CD14-positive monocyte (primary cell): ENCODE measurements around the gene SNX18. TPM values are rescaled to one million over a fixed set of nuclear protein-coding genes. Genes with fewer than 3 reads are reported as not detected.

Experiments
- DNase-seq, 3 donors: peaks; one replicate each; pipeline ENCODE4 v3.0.0-alpha.2; 2011 to 2022
- H2AFZ ChIP-seq: 2 replicates; pipeline ENCODE4 v1.6.0; 2012; ENCODE audit warnings: mild to moderate bottlenecking, low read depth, low read length, inconsistent platforms; ENCODE audit not compliant: insufficient read depth, poor library complexity, severe bottlenecking
- H3K27ac ChIP-seq, 2 donors: 1 replicate in 1 of 2; 2 replicates in 1 of 2; pipeline ENCODE4 v1.5.1; 2012 to 2013; ENCODE audit warnings: low read length in 2 of 2, control low read depth in 1 of 2, inconsistent platforms in 1 of 2, low read depth in 1 of 2, mild to moderate bottlenecking in 1 of 2
- H3K27me3 ChIP-seq, 2 donors: one replicate each; pipeline versions ENCODE4 v1.6.0 to v1.6.1; 2011 to 2013; ENCODE audit warnings: low read length in 2 of 2; ENCODE audit not compliant: control insufficient read depth in 2 of 2, insufficient read depth in 2 of 2
- H3K36me3 ChIP-seq, 2 donors: replicated peaks in 1 of 2; 1 replicate in 1 of 2; 2 replicates in 1 of 2; pipeline versions ENCODE4 v1.5.1 to v1.6.1; 2012 to 2013; ENCODE audit warnings: low read length in 2 of 2, control low read depth in 1 of 2, inconsistent platforms in 1 of 2, mild to moderate bottlenecking in 1 of 2; ENCODE audit not compliant: insufficient read depth in 2 of 2, control insufficient read depth in 1 of 2
- H3K4me1 ChIP-seq, 2 donors: 1 replicate in 1 of 2; 2 replicates in 1 of 2; pipeline versions ENCODE4 v1.5.1 to v1.6.1; 2012 to 2013; ENCODE audit warnings: low read length in 2 of 2, control low read depth in 1 of 2, inconsistent platforms in 1 of 2, mild to moderate bottlenecking in 1 of 2, moderate library complexity in 1 of 2; ENCODE audit not compliant: insufficient read depth in 2 of 2, control insufficient read depth in 1 of 2
- H3K4me2 ChIP-seq: replicated peaks from 2 replicates; pipeline ENCODE3; 2012; ENCODE audit warnings: low read length, moderate library complexity, mild to moderate bottlenecking; ENCODE audit not compliant: poor library complexity, severe bottlenecking; ENCODE audit errors: extremely low read depth
- H3K4me3 ChIP-seq, 3 experiments: fragments of 200-600 bp in 1 of 3; sonication (generic) in 1 of 3; replicated peaks in 1 of 3; 1 replicate in 2 of 3; 2 replicates in 1 of 3; pipeline ENCODE4 v1.5.1; 2011 to 2013; ENCODE audit warnings: low read length in 3 of 3, mild to moderate bottlenecking in 3 of 3, control low read depth in 2 of 3, low read depth in 2 of 3, inconsistent platforms in 1 of 3, moderate library complexity in 1 of 3
- H3K79me2 ChIP-seq: 2 replicates; pipeline ENCODE4 v1.6.0; 2012; ENCODE audit warnings: mild to moderate bottlenecking, control low read depth, inconsistent platforms, low read length, moderate library complexity; ENCODE audit not compliant: insufficient read depth
- H3K9ac ChIP-seq: 2 replicates; pipeline ENCODE4 v1.6.0; 2017; ENCODE audit warnings: low read length, mild to moderate bottlenecking; ENCODE audit not compliant: insufficient read depth, poor library complexity, severe bottlenecking
- H3K9me3 ChIP-seq, 2 donors: replicated peaks in 1 of 2; 1 replicate in 1 of 2; 2 replicates in 1 of 2; pipeline versions ENCODE4 v1.5.1 to v1.6.1; 2012 to 2013; ENCODE audit warnings: low read length in 2 of 2, control low read depth in 1 of 2; ENCODE audit not compliant: control insufficient read depth in 1 of 2, insufficient read depth in 1 of 2
- H4K20me1 ChIP-seq: 2 replicates; pipeline ENCODE4 v1.6.0; 2012; ENCODE audit warnings: mild to moderate bottlenecking, low read length, control low read depth, moderate library complexity; ENCODE audit not compliant: insufficient read depth
- H3K27ac Mint-ChIP-seq, 7 donors: one replicate each; pipeline ENCODE4 v1.8.0; 2020; ENCODE audit warnings: mild to moderate bottlenecking in 7 of 7, mixed read lengths in 7 of 7, moderate library complexity in 6 of 7, inconsistent platforms in 2 of 7
- H3K27me3 Mint-ChIP-seq, 3 donors: one replicate each; pipeline ENCODE4 v1.8.0; 2021 to 2022; ENCODE audit warnings: low read depth in 3 of 3, mild to moderate bottlenecking in 3 of 3, mixed read lengths in 3 of 3, moderate library complexity in 3 of 3, inconsistent platforms in 1 of 3
- H3K36me3 Mint-ChIP-seq, 2 donors: one replicate each; pipeline ENCODE4 v1.8.0; 2020; ENCODE audit warnings: mixed read lengths in 2 of 2, inconsistent platforms in 1 of 2, mild to moderate bottlenecking in 1 of 2
- H3K4me1 Mint-ChIP-seq: one replicate; pipeline ENCODE4 v1.8.0; 2020; ENCODE audit warnings: mild to moderate bottlenecking, mixed read lengths
- H3K4me3 Mint-ChIP-seq, 2 donors: one replicate each; pipeline ENCODE4 v1.8.0; 2020; ENCODE audit warnings: mild to moderate bottlenecking in 2 of 2, mixed read lengths in 2 of 2, moderate library complexity in 1 of 2
- H3K9me3 Mint-ChIP-seq, 7 donors: one replicate each; pipeline ENCODE4 v1.8.0; 2020 to 2022; ENCODE audit warnings: mixed read lengths in 7 of 7, mild to moderate bottlenecking in 6 of 7, moderate library complexity in 6 of 7, inconsistent platforms in 2 of 7
- WGBS: methylation state at CpG from one replicate; pipeline ENCODE4 v1.1.5; 2013; ENCODE audit warnings: missing lambda C conversion rate; ENCODE audit not compliant: insufficient coverage; 5-methylcytosine and 5-hydroxymethylcytosine counted together
- intact Hi-C, 2 donors: fragments of 100-400 bp; cut with micrococcal nuclease; formaldehyde crosslinking; loops; one replicate each; pipeline versions ENCODE4 v1.15.0 to v1.15.1; 2023
- polyA plus RNA-seq, 3 donors: library from polyadenylated mRNA; depleted of rRNA in 1 of 3; unstranded in 2 of 3; stranded (reverse) in 1 of 3; fragments of 300-500 nt in 2 of 3; fragments of >200 nt in 1 of 3; fragmentation: Illumina TruSeq in 2 of 3; gene quantifications; 1 replicate in 2 of 3; 2 replicates in 1 of 3; pipeline ENCODE4 v1.2.3, GENCODE V29; 2012 to 2021
- TF ChIP-seq, protein P1 (sequence below): fragments of 200-600 bp; IDR thresholded peaks from one replicate; pipeline ENCODE4 v1.8.0; 2022; ENCODE audit warnings: antibody characterized with exemption, mild to moderate bottlenecking

The SNX18 gene
- polyA plus RNA-seq, 3 donors: 6.8 to 33.3 (median 12.4) TPM

DNA sequence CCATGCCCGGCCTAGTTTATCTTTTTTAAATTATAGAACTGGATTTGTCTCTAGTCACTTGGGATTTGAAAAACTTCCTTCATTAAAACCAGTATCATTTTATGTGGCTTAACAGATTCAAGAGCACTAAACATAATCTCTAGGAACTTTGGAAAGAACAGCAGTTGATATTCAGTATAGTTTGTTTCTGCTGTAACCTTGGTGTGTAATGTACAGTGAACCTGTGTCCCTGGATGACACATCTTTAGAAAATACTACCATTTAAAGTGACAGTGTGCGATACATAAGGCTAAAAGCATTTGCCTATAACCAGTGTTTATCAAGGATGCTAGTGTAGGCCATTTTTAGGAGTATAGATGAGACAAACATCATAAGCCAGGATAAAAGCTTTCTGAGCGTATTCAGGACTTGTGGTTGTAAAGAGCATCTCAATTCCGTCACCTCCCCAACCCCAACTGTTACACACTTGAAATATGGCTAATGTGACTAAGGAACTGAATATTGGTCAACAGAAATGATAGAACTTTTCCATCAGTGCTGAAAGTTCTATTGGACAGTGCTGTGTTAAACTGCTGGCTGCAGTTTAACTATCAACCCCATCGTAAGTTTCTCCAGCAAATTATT lies 4.4 kb downstream of the SNX18 start:
- H3K79me2 ChIP-seq: peaks cover 94% of the 10 kb centered on the region
- H3K27ac ChIP-seq: peak overlapping the region in 1 of 2 donors; percentile 92
- H3K27me3 Mint-ChIP-seq: peaks cover 0 to 4% (median 4%) of the 10 kb centered on the region in 3 donors
- no peak for DNase-seq
- no peaks in the 10 kb centered on the region for H3K9me3 Mint-ChIP-seq
- peak overlapping the region; percentile 86 for H3K9ac ChIP-seq
- H3K4me2 ChIP-seq: peak overlapping the region; percentile 89
- H3K4me1 ChIP-seq: peaks cover 68 to 81% of the 10 kb centered on the region in 2 donors
- peaks cover 20% of the 10 kb centered on the region for H3K4me1 Mint-ChIP-seq
- no CpG with 5 or more reads among the region's 5 CpGs for WGBS
- peak overlapping the region; percentile 96 to 97 for H3K4me3 Mint-ChIP-seq
- peak overlapping the region; percentile 13 to 94 (median 58) for H3K27ac Mint-ChIP-seq
- H2AFZ ChIP-seq: no peak overlapping the region
- H3K4me3 ChIP-seq: peak overlapping the region; percentile 82 to 91 (median 82)
- intact Hi-C loops: loop anchor here (5.0 to 10.0 kb wide), 4 partner anchors 93 to 223 kb away; no protein-coding TSS in a partner anchor
- TF ChIP-seq, protein P1, sequence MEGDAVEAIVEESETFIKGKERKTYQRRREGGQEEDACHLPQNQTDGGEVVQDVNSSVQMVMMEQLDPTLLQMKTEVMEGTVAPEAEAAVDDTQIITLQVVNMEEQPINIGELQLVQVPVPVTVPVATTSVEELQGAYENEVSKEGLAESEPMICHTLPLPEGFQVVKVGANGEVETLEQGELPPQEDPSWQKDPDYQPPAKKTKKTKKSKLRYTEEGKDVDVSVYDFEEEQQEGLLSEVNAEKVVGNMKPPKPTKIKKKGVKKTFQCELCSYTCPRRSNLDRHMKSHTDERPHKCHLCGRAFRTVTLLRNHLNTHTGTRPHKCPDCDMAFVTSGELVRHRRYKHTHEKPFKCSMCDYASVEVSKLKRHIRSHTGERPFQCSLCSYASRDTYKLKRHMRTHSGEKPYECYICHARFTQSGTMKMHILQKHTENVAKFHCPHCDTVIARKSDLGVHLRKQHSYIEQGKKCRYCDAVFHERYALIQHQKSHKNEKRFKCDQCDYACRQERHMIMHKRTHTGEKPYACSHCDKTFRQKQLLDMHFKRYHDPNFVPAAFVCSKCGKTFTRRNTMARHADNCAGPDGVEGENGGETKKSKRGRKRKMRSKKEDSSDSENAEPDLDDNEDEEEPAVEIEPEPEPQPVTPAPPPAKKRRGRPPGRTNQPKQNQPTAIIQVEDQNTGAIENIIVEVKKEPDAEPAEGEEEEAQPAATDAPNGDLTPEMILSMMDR: no peak
- peaks cover 84% of the 10 kb centered on the region for H4K20me1 ChIP-seq
- H3K36me3 Mint-ChIP-seq: peaks cover 48 to 49% of the 10 kb centered on the region in 2 donors
- no peaks in the 10 kb centered on the region for H3K9me3 ChIP-seq
- peaks cover 3 to 25% of the 10 kb centered on the region in 2 donors for H3K36me3 ChIP-seq
- H3K27me3 ChIP-seq: no peaks in the 10 kb centered on the region

DNA sequence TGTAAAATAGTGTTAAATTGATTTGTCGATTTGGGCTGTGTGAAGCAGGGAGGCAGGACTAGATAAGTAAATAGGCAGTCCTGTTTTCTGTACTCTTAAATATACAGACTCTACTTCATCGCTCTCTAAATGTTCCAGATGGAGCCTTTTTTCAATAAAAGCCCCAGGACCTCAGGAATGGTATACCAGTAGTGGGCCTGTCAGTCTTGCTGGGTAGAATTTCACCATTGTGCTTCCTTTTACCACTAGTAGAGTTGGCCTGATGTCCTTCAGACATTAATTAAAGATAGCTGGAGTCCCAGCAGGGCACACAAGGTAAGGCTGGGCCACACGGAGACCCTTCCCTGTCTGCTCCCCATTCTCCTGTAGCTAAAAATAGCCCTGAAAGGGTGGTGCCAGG lies 6.0 kb downstream of the SNX18 start:
- DNase-seq: no peak
- H3K9ac ChIP-seq: peak overlapping the region; percentile 51
- peaks cover 100% of the 10 kb centered on the region for H3K79me2 ChIP-seq
- Mint-ChIP-seq H3K4me1 (peaks cover 16% of the 10 kb centered on the region), H3K9me3 (no peaks in the 10 kb centered on the region), H3K27ac (peak overlapping the region; percentile 68 to 94 (median 87)), H3K4me3 (peak overlapping the region; percentile 82 to 96), H3K36me3 (peaks cover 47% of the 10 kb centered on the region in 2 donors), H3K27me3 (peaks cover 0 to 4% (median 2%) of the 10 kb centered on the region in 3 donors)
- TF ChIP-seq, protein P1: no peak
- H3K9me3 ChIP-seq: no peaks in the 10 kb centered on the region
- peak overlapping the region; percentile 22 to 91 (median 26) for H3K4me3 ChIP-seq
- no peaks in the 10 kb centered on the region for H3K27me3 ChIP-seq
- H3K36me3 ChIP-seq: peaks cover 5 to 34% of the 10 kb centered on the region in 2 donors
- peak overlapping the region; percentile 76 to 92 for H3K27ac ChIP-seq
- intact Hi-C loops: loop anchor here (5.0 to 10.0 kb wide), 4 partner anchors 91 to 221 kb away; no protein-coding TSS in a partner anchor
- 40% methylated on average over 1 of the region's 3 CpGs for WGBS
- peak overlapping the region; percentile 89 for H3K4me2 ChIP-seq
- H2AFZ ChIP-seq: no peak overlapping the region
- H3K4me1 ChIP-seq: peaks cover 76 to 92% of the 10 kb centered on the region in 2 donors
- H4K20me1 ChIP-seq: peaks cover 98% of the 10 kb centered on the region
